ENCODE results near the gene TNFAIP1.

- TF ChIP-seq POLR2A (IDR thresholded peaks at IDR 0.05) = no peak
- TF ChIP-seq CTCF (IDR thresholded peaks at IDR 0.05) = no peak
These were observed 60.4 kb downstream of the TNFAIP1 start for GRCh38 chr17:28395968-28396367.
